H9 (cell line): ENCODE data around the gene LYVE1. TPM values are rescaled to one million over a fixed set of nuclear protein-coding genes. Genes with fewer than 3 reads are reported as not detected.

Experiments
- DNase-seq: peaks from one replicate; pipeline ENCODE4 v3.0.0-alpha.2; 2017
- H2AFZ ChIP-seq: one replicate; pipeline ENCODE4 v1.6.1; 2013; ENCODE audit warnings: mild to moderate bottlenecking, low read length, control low read depth, moderate library complexity
- H2AK5ac ChIP-seq: 2 replicates; pipeline ENCODE4 v1.6.1; 2013; ENCODE audit warnings: low read length, control low read depth, mixed read lengths; ENCODE audit not compliant: insufficient read length
- H2BK120ac ChIP-seq: one replicate; pipeline ENCODE4 v1.6.1; 2013; ENCODE audit warnings: low read depth, mild to moderate bottlenecking, low read length, control low read depth, inconsistent platforms; ENCODE audit not compliant: poor library complexity, severe bottlenecking
- H2BK12ac ChIP-seq: 2 replicates; pipeline ENCODE4 v1.6.1; 2013; ENCODE audit warnings: low read length, control low read depth, mixed read lengths, low read depth; ENCODE audit not compliant: insufficient read length
- H2BK15ac ChIP-seq: 2 replicates; pipeline ENCODE4 v1.6.1; 2013; ENCODE audit warnings: low read depth, low read length, control low read depth
- H2BK20ac ChIP-seq: one replicate; pipeline ENCODE4 v1.6.1; 2013; ENCODE audit warnings: low read depth, mild to moderate bottlenecking, low read length, control low read depth, inconsistent platforms; ENCODE audit not compliant: poor library complexity, severe bottlenecking
- H2BK5ac ChIP-seq: 2 replicates; pipeline ENCODE4 v1.6.1; 2013; ENCODE audit warnings: low read length, control low read depth, mixed read lengths; ENCODE audit not compliant: insufficient read length
- H3K14ac ChIP-seq: 2 replicates; pipeline ENCODE4 v1.6.1; 2013; ENCODE audit warnings: low read length, control low read depth; ENCODE audit not compliant: insufficient read depth
- H3K18ac ChIP-seq: 2 replicates; pipeline ENCODE4 v1.6.1; 2013; ENCODE audit warnings: low read depth, mild to moderate bottlenecking, mixed read lengths, low read length, control low read depth; ENCODE audit not compliant: insufficient read length
- H3K23ac ChIP-seq: 2 replicates; pipeline ENCODE4 v1.6.1; 2013; ENCODE audit warnings: low read length, control low read depth, mixed read lengths, low read depth; ENCODE audit not compliant: insufficient read length
- H3K23me2 ChIP-seq: 2 replicates; pipeline ENCODE4 v1.6.1; 2013; ENCODE audit warnings: low read depth, mild to moderate bottlenecking, mixed read lengths, low read length, control low read depth; ENCODE audit not compliant: insufficient read length, poor library complexity, severe bottlenecking
- H3K27ac ChIP-seq: 2 replicates; pipeline ENCODE4 v1.5.1; 2013; ENCODE audit warnings: low read length, control low read depth, mixed read lengths, low read depth; ENCODE audit not compliant: insufficient read length
- H3K27me3 ChIP-seq: 2 replicates; pipeline ENCODE4 v1.6.1; 2013; ENCODE audit warnings: low read length, control low read depth, inconsistent platforms; ENCODE audit not compliant: insufficient read depth
- H3K4ac ChIP-seq: 2 replicates; pipeline ENCODE4 v1.6.1; 2013; ENCODE audit warnings: low read depth, mild to moderate bottlenecking, control low read depth, inconsistent platforms, low read length, moderate library complexity
- H3K4me1 ChIP-seq: 2 replicates; pipeline ENCODE4 v1.6.1; 2013; ENCODE audit warnings: low read length, control low read depth, inconsistent platforms; ENCODE audit not compliant: insufficient read depth
- H3K4me2 ChIP-seq: 2 replicates; pipeline ENCODE4 v1.6.1; 2013; ENCODE audit warnings: low read length, control low read depth, mixed read lengths; ENCODE audit not compliant: insufficient read length, insufficient read depth
- H3K56ac ChIP-seq: 2 replicates; pipeline ENCODE4 v1.6.1; 2013; ENCODE audit warnings: low read depth, mild to moderate bottlenecking, mixed read lengths, low read length, control low read depth; ENCODE audit not compliant: insufficient read length
- H3K79me1 ChIP-seq: 2 replicates; pipeline ENCODE4 v1.6.1; 2013; ENCODE audit warnings: low read depth, mild to moderate bottlenecking, moderate library complexity, low read length, control low read depth, inconsistent platforms; ENCODE audit not compliant: insufficient read depth, poor library complexity, severe bottlenecking
- H3K79me2 ChIP-seq: 2 replicates; pipeline ENCODE4 v1.6.1; 2013; ENCODE audit warnings: low read length, control low read depth, inconsistent platforms; ENCODE audit not compliant: insufficient read depth
- H3K9ac ChIP-seq: 2 replicates; pipeline ENCODE4 v1.6.1; 2013; ENCODE audit warnings: low read length, control low read depth, mixed read lengths; ENCODE audit not compliant: insufficient read length; ENCODE audit errors: extremely low read depth
- H3K9me3 ChIP-seq: one replicate; pipeline ENCODE4 v1.6.1; 2013; ENCODE audit warnings: low read depth, low read length, inconsistent platforms; ENCODE audit not compliant: control insufficient read depth
- H3T11ph ChIP-seq: one replicate; pipeline ENCODE4 v1.6.1; 2013; ENCODE audit warnings: mild to moderate bottlenecking, low read length, control low read depth, inconsistent platforms
- H4K20me1 ChIP-seq: one replicate; pipeline ENCODE4 v1.6.1; 2013; ENCODE audit not compliant: control insufficient read depth, insufficient read length, insufficient read depth
- H4K5ac ChIP-seq: 2 replicates; pipeline ENCODE4 v1.6.1; 2013; ENCODE audit warnings: low read depth, mild to moderate bottlenecking, mixed read lengths, low read length, control low read depth; ENCODE audit not compliant: insufficient read length
- H4K8ac ChIP-seq: replicated peaks from 2 replicates; pipeline ENCODE4 v1.6.1; 2013; ENCODE audit warnings: low read length, control low read depth, mixed read lengths, low read depth; ENCODE audit not compliant: insufficient read length
- H4K91ac ChIP-seq: 2 replicates; pipeline ENCODE4 v1.6.1; 2013; ENCODE audit warnings: low read depth, mild to moderate bottlenecking, moderate library complexity, mixed read lengths, low read length, control low read depth; ENCODE audit not compliant: insufficient read length
- H3K27ac Mint-ChIP-seq, 3 experiments: 2 replicates in 2 of 3; 3 replicates in 1 of 3; pipeline ENCODE4 v1.8.0; 2020 to 2021; ENCODE audit warnings: mixed read lengths in 3 of 3, mild to moderate bottlenecking in 1 of 3, moderate library complexity in 1 of 3
- H3K27me3 Mint-ChIP-seq: 2 replicates; pipeline ENCODE4 v1.8.0; 2021; ENCODE audit warnings: low read depth, mild to moderate bottlenecking, moderate library complexity, mixed read lengths
- H3K36me3 Mint-ChIP-seq, 3 experiments: 2 replicates in 2 of 3; 3 replicates in 1 of 3; pipeline ENCODE4 v1.8.0; 2020 to 2021; ENCODE audit warnings: low read depth in 3 of 3, mixed read lengths in 3 of 3; ENCODE audit not compliant: insufficient read depth in 1 of 3
- H3K4me1 Mint-ChIP-seq, 2 experiments: 2 replicates each; pipeline ENCODE4 v1.8.0; 2020; ENCODE audit warnings: mixed read lengths in 2 of 2
- H3K4me3 Mint-ChIP-seq, 2 experiments: 2 replicates in 1 of 2; 3 replicates in 1 of 2; pipeline ENCODE4 v1.8.0; 2020 to 2021; ENCODE audit warnings: mild to moderate bottlenecking in 2 of 2, mixed read lengths in 2 of 2, moderate library complexity in 1 of 2
- H3K9me3 Mint-ChIP-seq, 2 experiments: 2 replicates in 1 of 2; 3 replicates in 1 of 2; pipeline ENCODE4 v1.8.0; 2020; ENCODE audit warnings: mild to moderate bottlenecking in 2 of 2, mixed read lengths in 2 of 2, moderate library complexity in 1 of 2
- CTCF ChIP-seq: fragments of 200-600 bp; sonication (generic); conservative IDR thresholded peaks from 3 replicates; pipeline ENCODE4 v1.8.0; 2021; ENCODE audit warnings: antibody characterized with exemption, mild to moderate bottlenecking
- WGBS: extraction: QIAGEN DNeasy Blood & Tissue Kit; methylation state at CpG from one replicate; pipeline ENCODE4 v1.1.7; 2013; ENCODE audit warnings: missing lambda C conversion rate, low lambda C conversion rate, mixed read lengths; ENCODE audit not compliant: insufficient read length; ENCODE audit errors: extremely low coverage; 5-methylcytosine and 5-hydroxymethylcytosine counted together
- total RNA-seq: library from RNA; stranded (reverse); gene quantifications from 2 replicates; pipeline ENCODE4 v1.2.1, GENCODE V29; 2021

The LYVE1 gene
- total RNA-seq, 1 experiment from 2014 or later, result not detected

- Mint-ChIP-seq H3K27me3 (no peaks in the 10 kb centered on the region), H3K27ac (no peak overlapping the region), H3K4me3 (no peak overlapping the region), H3K9me3 (no peaks in the 10 kb centered on the region; a peak in 1 of 5 replicates), H3K36me3 (no peaks in the 10 kb centered on the region), H3K4me1 (peaks cover 0 to 4% of the 10 kb centered on the region in 2 experiments; a peak in 2 of 4 replicates)
- H3K23ac ChIP-seq, result no peak overlapping the region
- no peaks in the 10 kb centered on the region for H3K79me2 ChIP-seq
- H4K91ac ChIP-seq, result no peak overlapping the region
- no peak for DNase-seq
- no peak overlapping the region for H3K9ac ChIP-seq
- H3K18ac ChIP-seq, result no peak overlapping the region
- no peaks in the 10 kb centered on the region for H3K4me1 ChIP-seq
- H3T11ph ChIP-seq, result no peak overlapping the region
- no peaks in the 10 kb centered on the region for H3K23me2 ChIP-seq
- H3K9me3 ChIP-seq, result no peaks in the 10 kb centered on the region
- TF ChIP-seq CTCF, result no peak
- no peaks in the 10 kb centered on the region for H3K79me1 ChIP-seq
- no peak overlapping the region for H2AK5ac ChIP-seq
- H3K14ac ChIP-seq, result no peak overlapping the region
- no peak overlapping the region for H2AFZ ChIP-seq
- H2BK20ac ChIP-seq, result no peak overlapping the region
- H2BK120ac ChIP-seq, result no peak overlapping the region
- no peak overlapping the region for H3K27ac ChIP-seq
- no peak overlapping the region for H2BK12ac ChIP-seq
- no peaks in the 10 kb centered on the region for H4K20me1 ChIP-seq
- no peak overlapping the region for H2BK15ac ChIP-seq
- H3K4ac ChIP-seq, result no peak overlapping the region
- H3K27me3 ChIP-seq, result no peaks in the 10 kb centered on the region
- H3K4me2 ChIP-seq, result no peak overlapping the region
- WGBS, result no CpG with 5 or more reads among the region's 6 CpGs
- no peak overlapping the region for H2BK5ac ChIP-seq
- no peak overlapping the region for H4K8ac ChIP-seq
- no peak overlapping the region for H4K5ac ChIP-seq
- H3K56ac ChIP-seq, result no peak overlapping the region
These were observed 30.4 kb upstream of the LYVE1 start for GRCh38 chr11:10598816-10599215.
